SU-DHL-6 (cell line): ENCODE data around the gene DTNBP1.

Experiments used
- H2AFZ ChIP-seq: fragments of 200-600 bp; sonication (generic); 2 replicates; pipeline ENCODE4 v1.6.1; 2014; ENCODE audit warnings: low read depth, mild to moderate bottlenecking, moderate library complexity, mixed read lengths, antibody characterized with exemption, low read length; ENCODE audit not compliant: severe bottlenecking
- H3F3A ChIP-seq: fragments of 200-600 bp; shearing (Covaris generic); 2 replicates; pipeline ENCODE4 v1.6.0; 2016; ENCODE audit warnings: antibody characterized with exemption, mild to moderate bottlenecking; ENCODE audit not compliant: insufficient read depth
- H3K27ac ChIP-seq: fragments of 200-600 bp; sonication (generic); 2 replicates; pipeline ENCODE4 v1.5.1; 2016; ENCODE audit warnings: low read depth, mild to moderate bottlenecking, low read length, moderate library complexity, mixed read lengths
- H3K27me3 ChIP-seq: fragments of 200-600 bp; sonication (generic), shearing (Covaris generic); 2 replicates; pipeline ENCODE4 v1.6.0; 2014; ENCODE audit warnings: mild to moderate bottlenecking, low read length
- H3K36me3 ChIP-seq: fragments of 200-600 bp; sonication (generic); 2 replicates; pipeline ENCODE4 v1.6.1; 2014; ENCODE audit warnings: mild to moderate bottlenecking, low read length, mixed read lengths
- H3K4me2 ChIP-seq: fragments of 300-600, 200-600 bp; shearing (Covaris generic), sonication (generic); 2 replicates; pipeline ENCODE4 v1.6.0; 2014; ENCODE audit warnings: low read length, low read depth, mild to moderate bottlenecking; ENCODE audit not compliant: poor library complexity, severe bottlenecking
- H3K4me3 ChIP-seq: fragments of 200-600 bp; sonication (generic); 2 replicates; pipeline ENCODE4 v1.5.1; 2014; ENCODE audit warnings: antibody characterized with exemption, low read length, mild to moderate bottlenecking, mixed read lengths; ENCODE audit not compliant: insufficient read depth, poor library complexity, severe bottlenecking
- H3K79me2 ChIP-seq: fragments of 200-600 bp; sonication (generic); 2 replicates; pipeline ENCODE4 v1.6.1; 2014; ENCODE audit warnings: mild to moderate bottlenecking, low read length, moderate library complexity; ENCODE audit not compliant: insufficient read depth
- H3K9ac ChIP-seq: fragments of 200-600 bp; sonication (generic); 2 replicates; pipeline ENCODE4 v1.7.0; 2014; ENCODE audit warnings: mild to moderate bottlenecking, low read length
- H3K9me2 ChIP-seq: fragments of 200-600 bp; sonication (generic); replicated peaks from 2 replicates; pipeline ENCODE4 v1.6.1; 2014; ENCODE audit warnings: low read length; ENCODE audit not compliant: insufficient read depth
- H3K9me3 ChIP-seq: fragments of 200-600 bp; sonication (generic); 2 replicates; pipeline ENCODE4 v1.6.1; 2014; ENCODE audit warnings: low read length, mixed read lengths; ENCODE audit not compliant: insufficient read depth
- H4K20me1 ChIP-seq: fragments of 200-600 bp; sonication (generic); 2 replicates; pipeline ENCODE4 v1.6.1; 2014; ENCODE audit warnings: low read depth, mild to moderate bottlenecking, antibody characterized with exemption, low read length, moderate library complexity, mixed read lengths
- EZH2phosphoT487 ChIP-seq: fragments of 200-600 bp; sonication (generic), shearing (Covaris generic); conservative IDR thresholded peaks from 2 replicates; pipeline ENCODE4 v1.6.1; 2018; ENCODE audit warnings: mild to moderate bottlenecking, antibody characterized with exemption, low read length, moderate library complexity, mixed read lengths
- TF ChIP-seq, protein P1 (sequence below): fragments of 200-600 bp; sonication (generic); IDR thresholded peaks from one replicate; pipeline ENCODE4 v1.5.1; 2017; ENCODE audit warnings: antibody characterized with exemption, mild to moderate bottlenecking, low read length, moderate library complexity; ENCODE audit not compliant: insufficient read depth, poor library complexity, severe bottlenecking

DTNBP1 gene

GRCh38 chr6:15622045-15622740, 40.6 kb downstream of the DTNBP1 start:
- H3K4me3 ChIP-seq: no peak overlapping the region
- H3F3A ChIP-seq: peaks cover 25% of the 10 kb centered on the region; the same call in 1 of the 2 replicates
- no peaks in the 10 kb centered on the region for H3K27me3 ChIP-seq
- H3K9me2 ChIP-seq: no peaks in the 10 kb centered on the region
- TF ChIP-seq EZH2phosphoT487: no peak
- TF ChIP-seq, protein P1, sequence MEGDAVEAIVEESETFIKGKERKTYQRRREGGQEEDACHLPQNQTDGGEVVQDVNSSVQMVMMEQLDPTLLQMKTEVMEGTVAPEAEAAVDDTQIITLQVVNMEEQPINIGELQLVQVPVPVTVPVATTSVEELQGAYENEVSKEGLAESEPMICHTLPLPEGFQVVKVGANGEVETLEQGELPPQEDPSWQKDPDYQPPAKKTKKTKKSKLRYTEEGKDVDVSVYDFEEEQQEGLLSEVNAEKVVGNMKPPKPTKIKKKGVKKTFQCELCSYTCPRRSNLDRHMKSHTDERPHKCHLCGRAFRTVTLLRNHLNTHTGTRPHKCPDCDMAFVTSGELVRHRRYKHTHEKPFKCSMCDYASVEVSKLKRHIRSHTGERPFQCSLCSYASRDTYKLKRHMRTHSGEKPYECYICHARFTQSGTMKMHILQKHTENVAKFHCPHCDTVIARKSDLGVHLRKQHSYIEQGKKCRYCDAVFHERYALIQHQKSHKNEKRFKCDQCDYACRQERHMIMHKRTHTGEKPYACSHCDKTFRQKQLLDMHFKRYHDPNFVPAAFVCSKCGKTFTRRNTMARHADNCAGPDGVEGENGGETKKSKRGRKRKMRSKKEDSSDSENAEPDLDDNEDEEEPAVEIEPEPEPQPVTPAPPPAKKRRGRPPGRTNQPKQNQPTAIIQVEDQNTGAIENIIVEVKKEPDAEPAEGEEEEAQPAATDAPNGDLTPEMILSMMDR: no peak
- no peaks in the 10 kb centered on the region for H3K9me3 ChIP-seq
- H3K27ac ChIP-seq: no peak overlapping the region
- no peak overlapping the region for H3K4me2 ChIP-seq
- no peak overlapping the region for H3K9ac ChIP-seq
- H4K20me1 ChIP-seq: peaks cover 57% of the 10 kb centered on the region
- no peak overlapping the region for H2AFZ ChIP-seq
- H3K79me2 ChIP-seq: peaks cover 85% of the 10 kb centered on the region
- peaks cover 41% of the 10 kb centered on the region; the same call in 1 of the 2 replicates for H3K36me3 ChIP-seq

DNA sequence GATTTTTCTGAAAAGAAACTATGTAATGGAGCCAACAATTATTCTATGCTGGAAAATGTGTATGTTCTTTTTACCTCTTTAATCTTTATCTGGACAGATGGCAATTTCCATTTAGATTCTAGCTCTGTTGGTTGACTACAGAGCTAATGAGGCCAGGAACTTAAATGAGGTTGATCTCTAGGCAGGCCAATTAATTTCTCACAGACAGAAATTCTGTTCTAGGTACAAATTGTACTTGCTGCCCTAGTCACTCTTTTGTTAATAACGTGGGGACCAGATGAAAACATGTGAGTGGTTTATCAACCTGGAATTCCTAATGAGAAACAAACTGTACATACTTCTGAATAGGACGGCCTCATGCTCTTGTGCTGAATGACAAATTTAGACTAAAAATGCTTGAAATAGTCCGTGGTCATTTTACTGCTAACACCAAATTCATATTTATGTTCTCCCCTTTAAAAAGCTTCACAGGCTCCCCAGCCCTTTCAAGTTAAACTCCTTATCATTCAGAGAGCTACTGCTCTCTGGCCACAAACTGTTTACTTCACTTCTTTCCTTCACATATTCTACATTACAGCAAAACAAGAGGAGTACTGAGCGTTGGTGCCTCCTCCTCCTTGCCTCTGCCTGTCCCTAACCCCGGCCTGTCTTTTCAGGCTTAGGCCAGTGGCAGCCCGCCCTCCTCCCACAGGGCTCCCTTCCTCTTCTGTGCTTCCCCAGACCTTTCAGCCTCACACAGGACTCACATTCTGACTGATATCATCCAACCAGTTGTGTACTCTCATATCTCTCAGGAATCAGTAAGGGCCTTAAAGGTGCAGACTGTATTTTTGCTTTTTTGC, 41.4 kb downstream of the DTNBP1 start:
- H3K27ac ChIP-seq: no peak overlapping the region
- peaks cover 34% of the 10 kb centered on the region; the same call in 1 of the 2 replicates for H3K36me3 ChIP-seq
- no peaks in the 10 kb centered on the region for H3K9me2 ChIP-seq
- H3K4me3 ChIP-seq: no peak overlapping the region
- no peak overlapping the region for H3K4me2 ChIP-seq
- no peak for TF ChIP-seq EZH2phosphoT487
- TF ChIP-seq, protein P1: no peak
- H3F3A ChIP-seq: peaks cover 25% of the 10 kb centered on the region; the same call in 1 of the 2 replicates
- H3K9ac ChIP-seq: no peak overlapping the region
- no peak overlapping the region for H2AFZ ChIP-seq
- no peaks in the 10 kb centered on the region for H3K9me3 ChIP-seq
- peaks cover 58% of the 10 kb centered on the region for H4K20me1 ChIP-seq
- H3K27me3 ChIP-seq: no peaks in the 10 kb centered on the region
- H3K79me2 ChIP-seq: peaks cover 85% of the 10 kb centered on the region

DNA sequence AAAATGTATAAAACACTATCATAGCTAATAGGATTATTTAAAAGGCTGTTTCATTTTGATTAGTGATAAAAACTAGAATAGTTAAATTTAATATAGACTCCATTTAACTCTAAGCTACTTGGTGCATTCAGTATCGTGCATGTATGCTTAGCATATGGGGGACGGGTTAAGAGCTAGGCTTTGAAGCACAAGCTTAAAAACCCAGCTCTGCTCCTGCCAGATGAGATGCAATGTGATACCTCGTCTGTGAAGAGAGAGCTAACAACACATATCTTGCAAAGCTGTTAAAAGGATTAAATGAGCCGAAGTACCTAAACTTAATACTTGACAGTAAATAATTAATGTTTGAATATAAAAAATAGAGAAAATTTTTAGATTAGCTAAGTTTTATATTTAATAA, 42.2 kb downstream of the DTNBP1 start:
- H3K79me2 ChIP-seq: peaks cover 91% of the 10 kb centered on the region

More for the DNA sequence above, 42.2 kb downstream of the DTNBP1 start:
- H3K4me3 ChIP-seq: no peak overlapping the region
- peaks cover 55% of the 10 kb centered on the region for H4K20me1 ChIP-seq
- H3K9me3 ChIP-seq: no peaks in the 10 kb centered on the region
- no peak overlapping the region for H2AFZ ChIP-seq
- H3K27me3 ChIP-seq: no peaks in the 10 kb centered on the region
- H3K36me3 ChIP-seq: peaks cover 30% of the 10 kb centered on the region; the same call in 1 of the 2 replicates
- TF ChIP-seq EZH2phosphoT487: no peak
- TF ChIP-seq, protein P1: no peak
- H3K9me2 ChIP-seq: no peaks in the 10 kb centered on the region
- H3F3A ChIP-seq: peaks cover 25% of the 10 kb centered on the region; the same call in 1 of the 2 replicates
- no peak overlapping the region for H3K9ac ChIP-seq
- no peak overlapping the region for H3K27ac ChIP-seq
- no peak overlapping the region for H3K4me2 ChIP-seq
